Activated T-cell treated with anti-CD3 and anti-CD28 coated beads, Interleukin-2, amount 50 U/mL, for 24 hours (primary cell): ENCODE measurements around the gene LMF1.
A peak's percentile ranks its signal among the peaks of the same experiment; 100 is the strongest.

Experiments used
- DNase-seq: peaks from one replicate; pipeline ENCODE4 v3.0.0-alpha.2; 2020
- H3K27ac Mint-ChIP-seq: 2 replicates; pipeline ENCODE4 v1.8.0; 2020; ENCODE audit warnings: mild to moderate bottlenecking, mixed read lengths
- H3K27me3 Mint-ChIP-seq: 2 replicates; pipeline ENCODE4 v1.8.0; 2020; ENCODE audit warnings: mixed read lengths
- H3K36me3 Mint-ChIP-seq: 2 replicates; pipeline ENCODE4 v1.8.0; 2020; ENCODE audit warnings: low read depth, mixed read lengths
- H3K4me1 Mint-ChIP-seq: 2 replicates; pipeline ENCODE4 v1.8.0; 2020; ENCODE audit warnings: low read depth, mixed read lengths
- H3K4me3 Mint-ChIP-seq: 2 replicates; pipeline ENCODE4 v1.8.0; 2020; ENCODE audit warnings: mild to moderate bottlenecking, moderate library complexity, mixed read lengths
- H3K9me3 Mint-ChIP-seq: 2 replicates; pipeline ENCODE4 v1.8.0; 2020; ENCODE audit warnings: mixed read lengths

Gene LMF1

GRCh38 chr16:946048-946395, 24.8 kb downstream of the LMF1 start:
- peaks cover 56% of the 10 kb centered on the region for H3K36me3 Mint-ChIP-seq
- DNase-seq: no peak
- H3K4me1 Mint-ChIP-seq: no peaks in the 10 kb centered on the region
- H3K27ac Mint-ChIP-seq: no peak overlapping the region
- peaks cover 14% of the 10 kb centered on the region for H3K9me3 Mint-ChIP-seq
- H3K27me3 Mint-ChIP-seq: no peaks in the 10 kb centered on the region
- no peak overlapping the region for H3K4me3 Mint-ChIP-seq

GRCh38 chr16:945271-946047, 25.3 kb downstream of the LMF1 start:
- no peak for DNase-seq
- Mint-ChIP-seq H3K27me3 (no peaks in the 10 kb centered on the region), H3K27ac (no peak overlapping the region), H3K9me3 (peaks cover 14% of the 10 kb centered on the region), H3K4me1 (no peaks in the 10 kb centered on the region), H3K4me3 (no peak overlapping the region), H3K36me3 (peaks cover 61% of the 10 kb centered on the region)

DNA sequence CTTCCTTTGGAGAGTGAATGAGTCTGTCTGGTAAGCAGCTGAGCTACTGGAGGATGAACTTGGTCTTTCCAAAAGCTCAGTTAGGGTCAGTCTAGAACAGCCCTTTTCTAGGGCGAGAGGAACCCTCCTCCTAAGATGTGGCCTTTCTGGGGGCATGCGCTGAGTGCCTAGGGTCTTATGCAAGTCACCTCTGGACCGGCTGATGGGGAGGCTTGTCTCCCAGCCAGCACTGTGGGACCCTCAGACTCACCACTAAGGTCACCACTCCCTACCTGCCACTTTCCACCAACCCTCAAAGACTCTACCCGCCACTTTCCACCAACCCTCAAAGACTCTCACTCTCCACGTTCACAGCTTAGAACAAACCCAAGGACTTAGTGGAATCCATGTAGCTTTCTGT, 26.8 kb downstream of the LMF1 start:
- no peaks in the 10 kb centered on the region for H3K4me1 Mint-ChIP-seq
- H3K27me3 Mint-ChIP-seq: no peaks in the 10 kb centered on the region
- peaks cover 70% of the 10 kb centered on the region for H3K36me3 Mint-ChIP-seq
- peaks cover 14% of the 10 kb centered on the region for H3K9me3 Mint-ChIP-seq
- no peak overlapping the region for H3K27ac Mint-ChIP-seq
- no peak for DNase-seq
- no peak overlapping the region for H3K4me3 Mint-ChIP-seq

DNA sequence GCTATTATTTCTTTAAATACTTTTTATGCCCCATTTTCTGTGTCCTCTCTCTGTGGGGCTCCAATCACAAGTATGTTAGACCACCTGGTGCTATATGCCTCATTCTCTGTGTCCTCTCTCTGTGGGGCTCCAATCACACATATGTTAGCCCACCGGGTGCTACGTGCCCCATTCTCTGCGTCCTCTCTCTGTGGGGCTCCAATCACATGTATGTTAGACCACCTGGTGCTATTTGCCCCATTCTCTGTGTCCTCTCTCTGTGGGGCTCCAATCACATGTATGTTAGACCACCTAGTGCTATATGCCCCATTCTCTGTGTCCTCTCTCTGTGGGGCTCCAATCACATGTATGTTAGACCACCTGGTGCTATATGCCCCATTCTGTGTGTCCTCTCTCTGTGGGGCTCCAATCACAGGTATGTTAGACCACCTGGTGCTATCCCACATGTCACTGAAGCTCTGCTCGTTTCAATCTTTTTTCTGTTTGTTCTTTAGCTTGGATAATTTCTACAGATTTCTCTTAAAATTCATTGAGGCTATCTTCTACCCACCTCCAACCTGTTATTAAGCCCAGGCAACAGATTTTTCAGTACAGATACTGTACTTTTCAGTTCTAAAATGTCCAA, 28.2 kb downstream of the LMF1 start:
- Mint-ChIP-seq H3K27me3 (no peaks in the 10 kb centered on the region), H3K27ac (no peak overlapping the region), H3K4me1 (no peaks in the 10 kb centered on the region), H3K9me3 (peaks cover 14% of the 10 kb centered on the region), H3K4me3 (no peak overlapping the region), H3K36me3 (peaks cover 69% of the 10 kb centered on the region)
- no peak for DNase-seq

DNA sequence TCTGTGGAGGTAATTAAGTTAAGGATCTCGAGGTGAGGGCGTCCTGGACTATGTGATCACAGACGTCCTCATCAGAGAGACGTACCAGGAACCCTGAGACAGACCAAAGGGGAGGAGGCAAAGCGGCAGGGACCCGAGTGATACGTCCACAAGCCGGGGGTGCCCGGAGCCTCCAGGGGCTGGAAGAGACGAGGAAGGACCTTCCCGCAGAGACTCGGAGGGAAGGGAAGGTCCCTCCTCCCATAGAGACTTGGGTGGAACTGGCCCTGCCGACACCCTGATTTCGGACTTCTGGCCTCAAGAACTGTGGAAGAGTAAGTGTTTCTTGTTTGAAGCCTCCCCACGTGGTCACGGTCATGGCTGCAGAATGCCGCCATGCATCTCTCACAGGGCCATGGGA, 30.8 kb downstream of the LMF1 start:
- no peak for DNase-seq
- peaks cover 5% of the 10 kb centered on the region for H3K4me1 Mint-ChIP-seq
- H3K27me3 Mint-ChIP-seq: no peaks in the 10 kb centered on the region
- H3K36me3 Mint-ChIP-seq: peaks cover 45% of the 10 kb centered on the region
- H3K27ac Mint-ChIP-seq: no peak overlapping the region
- H3K4me3 Mint-ChIP-seq: no peak overlapping the region
- H3K9me3 Mint-ChIP-seq: peaks cover 14% of the 10 kb centered on the region

DNA sequence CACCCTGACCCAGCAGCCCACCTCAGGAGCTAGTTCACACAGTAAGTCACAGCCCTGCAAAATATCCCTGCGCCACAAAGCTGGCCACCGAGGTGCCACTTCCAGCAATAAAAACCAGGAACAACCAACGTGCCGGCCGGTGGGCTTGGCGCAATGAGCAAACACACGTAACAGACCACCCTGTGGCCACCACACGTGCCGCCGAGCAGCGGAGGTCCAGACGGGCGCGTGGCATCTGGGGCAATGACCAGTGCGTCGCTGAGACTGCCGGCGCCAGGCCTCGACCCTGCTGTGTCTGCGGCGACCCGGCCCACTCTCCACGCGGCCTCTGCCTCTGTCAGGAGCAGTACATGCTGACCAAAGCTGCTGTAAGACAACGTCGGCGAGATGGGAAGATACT, 31.5 kb downstream of the LMF1 start:
- DNase-seq: no peak
- Mint-ChIP-seq H3K4me1 (peaks cover 5% of the 10 kb centered on the region), H3K36me3 (peaks cover 41% of the 10 kb centered on the region), H3K27me3 (no peaks in the 10 kb centered on the region), H3K9me3 (peaks cover 14% of the 10 kb centered on the region), H3K27ac (no peak overlapping the region), H3K4me3 (no peak overlapping the region)

- no peak overlapping the region for H3K27ac Mint-ChIP-seq
- H3K4me3 Mint-ChIP-seq: no peak overlapping the region
- peaks cover 5% of the 10 kb centered on the region for H3K4me1 Mint-ChIP-seq
- no peaks in the 10 kb centered on the region for H3K27me3 Mint-ChIP-seq
- H3K36me3 Mint-ChIP-seq: peaks cover 41% of the 10 kb centered on the region
- no peak for DNase-seq
- peaks cover 12% of the 10 kb centered on the region for H3K9me3 Mint-ChIP-seq
These were observed 32.0 kb downstream of the LMF1 start for GRCh38 chr16:938752-939151.

DNA sequence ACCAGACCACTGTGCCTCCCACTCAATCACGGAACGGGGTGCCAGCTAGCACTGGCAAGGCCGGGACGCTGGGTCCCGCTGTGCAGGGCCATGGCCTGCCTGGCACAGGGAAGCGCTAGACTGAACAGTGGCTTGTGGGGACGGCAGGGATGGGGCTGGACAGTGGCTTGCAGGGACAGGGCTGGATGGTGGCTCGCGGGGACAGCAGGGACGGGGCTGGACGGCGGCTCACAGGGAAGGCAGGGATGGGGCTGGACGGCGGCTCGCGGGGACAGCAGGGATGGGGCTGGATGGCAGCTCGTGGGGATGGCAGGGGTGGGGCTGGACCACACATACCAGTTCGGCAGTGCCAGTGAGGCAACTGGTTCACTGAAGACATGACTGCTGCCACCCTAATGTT, 32.6 kb downstream of the LMF1 start:
- Mint-ChIP-seq H3K9me3 (peaks cover 11% of the 10 kb centered on the region), H3K27ac (no peak overlapping the region), H3K27me3 (no peaks in the 10 kb centered on the region), H3K36me3 (peaks cover 44% of the 10 kb centered on the region), H3K4me1 (peaks cover 5% of the 10 kb centered on the region), H3K4me3 (no peak overlapping the region)
- DNase-seq: no peak

GRCh38 chr16:937723-938122, 33.1 kb downstream of the LMF1 start:
- Mint-ChIP-seq H3K4me1 (peaks cover 5% of the 10 kb centered on the region), H3K27me3 (no peaks in the 10 kb centered on the region), H3K36me3 (peaks cover 45% of the 10 kb centered on the region), H3K4me3 (no peak overlapping the region), H3K27ac (no peak overlapping the region), H3K9me3 (peaks cover 9% of the 10 kb centered on the region)
- no peak for DNase-seq

GRCh38 chr16:937311-937710, 33.5 kb downstream of the LMF1 start:
- H3K4me1 Mint-ChIP-seq: peaks cover 5% of the 10 kb centered on the region
- DNase-seq: no peak
- peaks cover 6% of the 10 kb centered on the region for H3K9me3 Mint-ChIP-seq
- no peak overlapping the region for H3K4me3 Mint-ChIP-seq
- no peak overlapping the region for H3K27ac Mint-ChIP-seq
- peaks cover 44% of the 10 kb centered on the region for H3K36me3 Mint-ChIP-seq
- H3K27me3 Mint-ChIP-seq: no peaks in the 10 kb centered on the region

DNA sequence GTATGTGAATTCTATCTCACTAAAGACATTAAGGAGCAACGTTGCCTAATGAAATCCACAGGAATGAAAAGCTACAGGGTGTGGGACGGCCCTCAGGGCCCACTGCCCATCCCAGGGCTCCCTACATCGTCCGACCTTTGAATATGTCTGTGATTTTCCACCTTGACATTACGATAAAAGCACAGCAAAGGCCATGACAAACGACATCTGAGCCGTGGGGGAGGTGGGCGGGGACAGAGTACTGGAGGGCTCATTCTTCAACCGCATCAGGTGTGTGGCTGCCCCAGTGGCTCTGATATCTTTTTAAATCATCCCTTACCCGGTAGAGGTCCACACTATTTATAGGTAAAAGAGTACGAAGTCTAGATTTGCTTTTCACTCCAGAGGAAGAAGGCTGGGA, 35.1 kb downstream of the LMF1 start:
- DNase-seq: no peak
- peaks cover 35% of the 10 kb centered on the region for H3K36me3 Mint-ChIP-seq
- peaks cover 5% of the 10 kb centered on the region for H3K4me1 Mint-ChIP-seq
- no peaks in the 10 kb centered on the region for H3K27me3 Mint-ChIP-seq
- no peak overlapping the region for H3K4me3 Mint-ChIP-seq
- H3K27ac Mint-ChIP-seq: peak overlapping the region; percentile 29
- no peaks in the 10 kb centered on the region for H3K9me3 Mint-ChIP-seq

DNA sequence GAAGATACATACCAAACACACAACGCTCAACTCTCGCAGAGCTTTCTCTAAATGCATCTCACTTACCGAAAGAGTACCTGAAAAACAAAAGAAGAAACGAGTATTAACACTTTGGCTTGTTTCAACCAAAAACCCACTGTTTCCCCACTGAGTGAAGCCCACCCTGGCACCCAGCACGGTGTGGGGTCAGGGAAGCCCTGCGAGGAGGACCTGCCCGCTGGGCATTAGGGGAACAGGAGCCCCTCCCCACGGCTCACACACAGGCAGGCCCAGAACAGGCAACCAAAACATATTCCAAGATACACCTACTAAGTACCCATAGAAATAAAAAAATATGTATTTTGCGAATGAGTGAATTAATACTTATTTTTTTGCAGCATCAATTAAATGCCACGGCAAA, 36.6 kb downstream of the LMF1 start:
- Mint-ChIP-seq H3K27me3 (no peaks in the 10 kb centered on the region), H3K27ac (no peak overlapping the region), H3K9me3 (no peaks in the 10 kb centered on the region), H3K36me3 (peaks cover 34% of the 10 kb centered on the region), H3K4me3 (no peak overlapping the region), H3K4me1 (peaks cover 5% of the 10 kb centered on the region)
- DNase-seq: no peak

DNA sequence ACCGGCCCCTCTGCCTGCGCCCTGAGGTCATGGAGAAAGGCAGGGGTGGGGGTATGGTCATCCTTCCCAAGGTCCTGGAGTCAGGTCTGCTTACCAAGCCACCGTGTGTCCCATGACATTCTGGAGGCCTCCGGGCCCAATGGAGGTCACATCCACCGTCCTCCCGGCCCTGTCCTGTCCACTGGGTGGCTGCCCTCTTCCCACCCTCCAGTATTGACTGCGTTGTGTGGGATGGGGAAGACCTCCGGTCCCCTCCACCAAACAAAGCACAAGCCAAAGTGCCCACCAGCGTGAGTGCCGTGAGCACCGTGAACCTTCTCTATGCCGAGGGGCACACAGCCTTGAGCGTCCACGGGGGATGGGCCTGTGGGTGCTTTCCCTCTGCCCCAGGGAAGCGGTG, 37.2 kb downstream of the LMF1 start:
- no peak overlapping the region for H3K27ac Mint-ChIP-seq
- H3K27me3 Mint-ChIP-seq: no peaks in the 10 kb centered on the region
- H3K4me1 Mint-ChIP-seq: peaks cover 5% of the 10 kb centered on the region
- peaks cover 34% of the 10 kb centered on the region for H3K36me3 Mint-ChIP-seq
- DNase-seq: no peak
- H3K9me3 Mint-ChIP-seq: no peaks in the 10 kb centered on the region
- H3K4me3 Mint-ChIP-seq: no peak overlapping the region

GRCh38 chr16:932831-933330, 37.9 kb downstream of the LMF1 start:
- Mint-ChIP-seq H3K4me3 (no peak overlapping the region), H3K4me1 (peaks cover 5% of the 10 kb centered on the region), H3K27ac (no peak overlapping the region), H3K9me3 (no peaks in the 10 kb centered on the region), H3K27me3 (no peaks in the 10 kb centered on the region), H3K36me3 (peaks cover 34% of the 10 kb centered on the region)
- DNase-seq: no peak

DNA sequence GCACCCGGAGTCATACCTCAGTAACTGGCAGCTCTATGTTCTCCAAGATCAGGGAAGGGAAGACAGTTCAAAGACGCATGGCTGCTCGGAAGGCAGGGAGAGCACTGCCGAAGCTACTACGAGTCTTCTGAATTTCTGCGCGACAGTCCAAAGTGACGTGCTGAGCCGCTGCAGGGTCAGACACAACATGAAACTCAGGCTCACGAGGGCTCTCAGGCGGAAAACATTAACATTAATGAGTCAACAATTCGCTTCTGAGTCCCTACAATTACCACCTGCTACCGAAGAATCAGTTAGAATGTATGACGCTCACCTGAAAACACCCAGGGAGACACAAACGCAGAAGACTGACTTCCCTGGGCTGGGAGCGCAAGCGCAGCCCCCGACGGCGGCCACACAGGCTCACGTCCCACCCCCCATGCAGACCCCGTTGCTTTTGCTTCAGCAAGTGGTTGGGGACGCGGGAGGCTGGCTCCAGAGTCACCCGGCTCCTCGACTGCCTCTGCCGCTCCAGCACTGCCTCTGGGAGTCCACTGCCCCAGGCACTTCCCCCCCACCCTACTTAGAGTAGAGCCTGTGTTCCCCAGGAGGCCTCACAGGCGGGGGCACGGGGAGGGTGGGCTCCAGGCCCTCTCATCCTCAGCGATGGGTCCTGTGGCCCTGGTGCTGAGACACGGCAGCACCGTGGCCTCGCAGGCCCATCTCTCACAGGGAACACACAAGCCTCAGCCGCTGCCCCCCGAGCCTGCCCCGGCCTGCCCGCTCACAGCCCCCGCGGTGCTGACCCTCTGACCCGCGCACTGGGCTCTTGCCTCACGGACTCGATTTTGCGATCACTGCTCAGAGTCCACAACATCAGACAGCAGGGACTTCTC, 38.9 kb downstream of the LMF1 start:
- Mint-ChIP-seq H3K4me1 (peaks cover 5% of the 10 kb centered on the region), H3K36me3 (peaks cover 38% of the 10 kb centered on the region), H3K9me3 (no peaks in the 10 kb centered on the region), H3K27me3 (no peaks in the 10 kb centered on the region), H3K27ac (no peak overlapping the region), H3K4me3 (no peak overlapping the region)
- DNase-seq: no peak
